H4 (cell line): ENCODE data around the gene TRAK1. TPM values are rescaled to one million over a fixed set of nuclear protein-coding genes. Genes with fewer than 3 reads are reported as not detected.

Experiments
- DNase-seq: peaks from one replicate; pipeline ENCODE4 v3.0.0-alpha.2; 2015; ENCODE audit warnings: low spot score
- total RNA-seq: library from RNA; depleted of rRNA; stranded (reverse); fragments of >200 nt; shearing (Covaris generic); gene quantifications from 2 replicates; pipeline ENCODE4 v1.2.3, GENCODE V29; 2014

The TRAK1 gene
- total RNA-seq, 1 experiment from 2014 or later, result 4.3 TPM

DNA sequence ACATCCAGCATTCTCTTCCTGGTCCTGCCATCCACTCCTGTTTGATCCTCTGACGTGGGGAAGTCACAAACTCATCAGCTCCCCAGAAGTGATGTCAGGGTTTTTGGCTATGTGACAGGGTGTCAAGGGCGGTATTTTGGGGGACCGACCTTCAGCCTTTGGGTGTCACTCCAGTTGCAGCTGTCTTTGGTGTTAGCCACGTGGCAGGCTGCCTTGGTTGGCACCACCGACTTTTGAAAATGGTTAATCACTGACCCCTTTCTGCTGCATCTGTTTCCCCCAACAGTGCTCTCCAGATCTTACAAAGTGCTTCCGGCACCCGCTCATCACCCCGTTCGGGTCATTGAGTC lies 86.6 kb downstream of the TRAK1 start:
- DNase-seq, result no peak

DNA sequence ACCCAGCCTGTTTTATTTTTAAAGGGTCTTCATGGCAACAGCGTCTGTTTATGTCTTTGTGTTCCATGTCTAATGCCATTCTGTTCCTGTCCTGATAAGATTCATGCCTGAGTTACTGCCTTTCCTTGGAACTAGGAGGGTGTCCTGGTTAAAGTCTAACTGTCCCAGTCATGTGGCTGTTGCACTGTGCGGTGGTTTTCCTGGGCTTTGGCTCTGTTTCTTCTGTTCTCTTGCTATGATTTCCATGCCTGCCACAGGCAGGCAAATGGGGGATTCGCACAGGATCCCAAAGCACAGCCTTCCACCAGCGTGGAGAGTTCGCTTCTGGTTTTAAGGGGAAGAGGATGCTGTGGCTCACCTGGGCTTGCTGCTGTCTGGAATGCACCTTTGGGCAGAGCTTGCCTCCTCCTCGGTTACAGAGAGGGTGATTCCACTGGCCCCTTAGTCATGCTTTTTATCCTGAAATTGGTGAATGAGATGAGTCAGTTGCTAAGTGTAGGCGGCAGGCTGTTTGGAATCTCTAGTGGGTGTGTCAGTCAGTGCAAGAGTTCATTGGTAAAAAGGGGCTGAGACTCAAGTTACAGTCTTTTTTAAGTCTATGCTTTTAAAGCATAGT lies 88.1 kb downstream of the TRAK1 start:
- peak; percentile 71 for DNase-seq

GRCh38 chr3:42180901-42181300 lies 89.7 kb downstream of the TRAK1 start:
- DNase-seq, result no peak

GRCh38 chr3:42182555-42182954 lies 91.4 kb downstream of the TRAK1 start:
- DNase-seq, result no peak

DNA sequence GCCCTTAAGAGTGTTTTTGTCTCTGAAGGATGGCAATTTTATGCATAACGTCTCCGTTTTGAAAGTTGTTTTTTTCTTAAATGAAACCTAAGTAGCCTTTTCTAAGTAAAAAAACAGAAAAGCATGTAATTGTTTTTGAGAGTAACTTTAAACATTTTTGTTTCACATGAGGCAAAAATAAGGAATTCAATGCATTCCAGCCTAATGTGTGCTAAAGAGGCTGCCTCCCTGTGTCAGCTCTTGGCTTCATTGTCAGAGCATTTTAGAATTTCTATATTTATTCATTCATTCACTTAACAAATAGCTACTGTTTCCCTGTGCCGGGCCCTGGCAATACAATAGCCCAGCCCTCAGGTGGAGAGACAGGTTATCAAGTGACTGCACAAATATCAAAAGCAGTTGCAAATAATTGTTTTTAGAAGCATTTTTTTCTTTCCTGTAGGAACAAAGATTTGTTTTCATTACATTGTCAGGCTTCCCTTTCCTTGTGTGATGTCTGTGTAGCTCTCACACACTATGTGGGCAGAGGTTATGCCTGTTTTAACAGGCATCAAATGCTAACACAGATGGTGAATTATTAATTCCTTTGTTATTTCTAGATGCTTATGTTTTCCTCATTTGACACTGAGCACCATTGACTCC lies 93.0 kb downstream of the TRAK1 start:
- DNase-seq, result no peak

DNA sequence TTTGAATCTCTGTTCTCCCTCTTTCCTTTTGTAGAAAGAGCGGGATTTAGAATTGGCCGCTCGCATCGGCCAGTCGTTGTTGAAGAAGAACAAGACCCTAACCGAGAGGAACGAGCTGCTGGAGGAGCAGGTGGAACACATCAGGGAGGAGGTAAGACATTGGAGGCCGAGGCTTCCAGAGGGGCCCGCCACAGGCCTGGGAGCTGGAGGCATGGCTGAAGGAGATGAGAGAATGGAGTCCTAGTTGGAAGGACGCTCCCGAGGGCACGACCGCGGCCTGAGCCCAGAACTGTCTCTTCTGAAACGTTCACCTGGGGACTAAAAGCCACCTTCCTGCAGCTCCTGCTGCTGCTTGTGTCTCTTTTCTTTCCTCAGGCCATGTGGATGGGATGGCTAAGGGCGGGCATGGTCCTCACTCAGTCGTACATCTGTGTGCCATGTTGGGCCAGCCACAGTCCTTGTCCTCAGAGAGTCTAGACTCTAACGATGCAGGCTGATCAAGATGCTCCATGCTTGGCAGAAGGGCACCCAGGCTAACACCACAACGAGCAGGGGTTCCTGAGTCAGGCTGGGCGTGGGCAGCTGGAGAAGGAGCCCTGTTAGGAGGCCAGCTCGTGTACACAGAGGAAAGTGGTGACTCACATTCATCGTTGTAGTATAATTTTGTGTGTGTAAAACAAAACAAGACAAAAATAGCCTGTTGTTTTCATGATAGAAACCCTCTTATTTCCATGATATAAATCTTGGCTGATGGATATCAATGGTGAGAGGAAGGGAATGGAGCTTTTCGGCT lies 93.7 kb downstream of the TRAK1 start:
- no peak for DNase-seq

DNA sequence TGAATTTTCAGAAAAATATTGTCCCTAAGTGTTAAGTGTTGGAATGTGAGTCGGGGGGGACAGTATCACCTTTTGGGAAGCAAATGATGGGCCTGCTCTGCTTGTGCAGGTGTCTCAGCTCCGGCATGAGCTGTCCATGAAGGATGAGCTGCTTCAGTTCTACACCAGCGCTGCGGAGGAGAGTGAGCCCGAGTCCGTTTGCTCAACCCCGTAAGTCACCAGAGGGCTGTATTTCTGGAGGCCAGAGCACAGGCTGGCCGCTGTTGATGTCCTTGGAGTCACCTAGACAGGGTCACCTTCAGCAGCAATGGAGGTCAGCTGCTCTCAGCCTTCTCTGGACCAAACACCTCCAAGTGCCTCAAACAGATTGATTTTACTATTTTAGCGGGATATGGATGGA lies 96.8 kb downstream of the TRAK1 start:
- no peak for DNase-seq

GRCh38 chr3:42188376-42188775 lies 97.2 kb downstream of the TRAK1 start:
- DNase-seq, result no peak

- no peak for DNase-seq
Measured at GRCh38 chr3:42189001-42189460, 97.9 kb downstream of the TRAK1 start.

- no peak for DNase-seq
Measured at GRCh38 chr3:42189736-42190135, 98.6 kb downstream of the TRAK1 start.

DNA sequence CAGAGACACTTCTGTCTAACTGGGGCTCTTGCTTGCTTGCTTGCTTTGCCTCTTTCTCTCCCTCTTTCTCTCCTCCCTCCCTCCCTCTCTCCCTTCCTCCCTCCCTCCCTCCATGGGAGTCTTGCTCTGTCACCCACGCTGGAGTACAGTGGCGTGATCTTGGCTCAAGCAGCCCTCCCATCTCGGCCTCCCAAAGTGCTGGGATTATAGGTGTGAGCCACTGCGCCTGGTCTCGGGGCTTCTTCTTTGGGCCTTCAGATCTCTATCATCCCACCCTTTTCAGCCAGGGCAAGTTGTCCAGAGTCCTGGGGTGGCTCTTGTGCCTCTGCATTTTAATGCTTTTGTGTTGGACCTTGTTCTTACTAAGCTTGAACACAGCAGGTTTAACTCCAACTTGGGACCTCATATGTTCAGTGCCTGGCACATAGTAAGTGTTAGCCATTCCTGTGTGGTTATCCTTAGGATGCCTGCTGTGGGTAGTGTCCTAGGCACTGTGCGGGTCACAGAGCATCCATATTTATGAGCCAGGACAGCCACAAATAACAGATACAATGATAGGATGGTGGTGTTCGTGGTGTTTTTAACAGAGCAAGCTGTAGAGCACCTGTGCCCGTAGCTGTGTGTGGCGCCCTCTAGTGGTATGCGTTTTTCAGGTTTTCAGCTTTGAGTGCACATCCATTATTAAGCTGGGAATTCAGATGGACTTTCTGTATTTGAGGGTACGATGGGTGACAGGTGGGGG lies 99.7 kb downstream of the TRAK1 start:
- peak; percentile 32 for DNase-seq

DNA sequence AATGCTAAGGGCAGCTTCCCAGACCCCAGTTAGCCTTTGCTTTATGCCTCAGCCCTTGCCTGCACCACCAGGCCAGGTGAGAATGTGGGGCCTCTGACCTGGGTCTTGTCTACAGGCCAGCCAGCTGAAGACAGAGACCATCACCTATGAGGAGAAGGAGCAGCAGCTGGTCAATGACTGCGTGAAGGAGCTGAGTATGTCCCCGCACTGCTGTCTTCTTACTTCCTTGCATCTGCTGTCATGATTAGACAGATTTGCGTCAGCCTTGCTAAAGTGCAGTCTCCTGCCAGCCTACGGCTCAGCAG lies 100.2 kb downstream of the TRAK1 start:
- DNase-seq, result no peak

DNA sequence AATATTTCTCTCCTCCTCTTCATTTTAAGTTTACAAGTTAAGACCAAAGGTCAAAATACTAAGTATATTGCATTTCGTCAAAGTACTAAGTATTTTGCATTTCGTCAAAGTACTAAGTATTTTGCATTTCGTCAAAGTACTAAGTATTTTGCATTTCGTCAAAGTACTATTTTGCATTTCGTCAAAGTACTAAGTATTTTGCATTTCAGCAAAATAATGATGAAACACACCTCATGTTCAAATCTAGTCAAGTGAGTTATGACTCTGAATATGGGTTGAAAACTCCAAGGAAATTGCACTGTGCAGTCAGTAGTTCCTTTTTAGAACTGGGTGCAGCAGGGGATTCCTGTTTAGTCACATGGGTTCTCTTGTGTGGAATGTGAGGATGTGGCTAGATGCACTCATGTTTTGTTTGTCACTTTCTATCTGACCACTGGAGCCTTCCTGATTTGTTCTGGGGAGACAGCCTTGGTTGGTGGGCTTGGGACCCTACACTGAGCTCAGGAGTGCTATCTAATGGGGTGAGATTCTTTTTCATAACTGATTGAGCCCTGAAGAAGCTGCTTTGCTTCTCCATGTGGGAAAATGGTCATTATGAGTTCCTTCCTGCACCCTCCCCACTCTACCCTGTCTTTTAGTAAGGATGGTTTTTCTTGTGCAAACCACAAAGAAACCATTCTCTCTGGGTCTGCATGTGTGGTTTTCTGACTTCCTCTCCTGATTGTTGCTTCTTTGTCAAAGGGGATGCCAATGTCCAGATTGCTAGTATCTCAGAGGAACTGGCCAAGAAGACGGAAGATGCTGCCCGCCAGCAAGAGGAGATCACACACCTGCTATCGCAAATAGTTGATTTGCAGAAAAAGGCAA lies 101.4 kb downstream of the TRAK1 start:
- DNase-seq, result no peak

- no peak for DNase-seq
Measured at GRCh38 chr3:42194943-42195510, 103.9 kb downstream of the TRAK1 start.

GRCh38 chr3:42195879-42196330 lies 104.7 kb downstream of the TRAK1 start:
- no peak for DNase-seq

DNA sequence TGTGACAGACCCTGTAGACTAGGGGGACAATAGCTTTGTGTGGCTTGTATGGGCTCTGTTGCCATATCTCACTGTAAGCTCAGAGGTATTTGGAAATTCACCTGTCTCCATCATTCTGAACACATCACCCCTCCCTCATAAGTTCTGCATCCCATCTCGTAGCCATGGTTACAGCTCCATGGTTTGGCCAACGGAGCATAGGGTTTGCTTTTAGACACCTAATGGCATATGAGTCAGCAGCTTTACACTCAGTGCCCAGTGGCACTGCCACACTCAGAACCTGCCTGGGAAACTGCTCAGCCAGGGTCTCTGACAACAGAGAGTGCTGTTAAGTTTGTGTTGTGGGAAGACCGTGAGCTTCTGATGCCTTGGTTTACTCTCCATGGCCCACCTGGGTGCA lies 107.6 kb downstream of the TRAK1 start:
- DNase-seq, result no peak

GRCh38 chr3:42202217-42202865 lies 111.2 kb downstream of the TRAK1 start:
- no peak for DNase-seq

DNA sequence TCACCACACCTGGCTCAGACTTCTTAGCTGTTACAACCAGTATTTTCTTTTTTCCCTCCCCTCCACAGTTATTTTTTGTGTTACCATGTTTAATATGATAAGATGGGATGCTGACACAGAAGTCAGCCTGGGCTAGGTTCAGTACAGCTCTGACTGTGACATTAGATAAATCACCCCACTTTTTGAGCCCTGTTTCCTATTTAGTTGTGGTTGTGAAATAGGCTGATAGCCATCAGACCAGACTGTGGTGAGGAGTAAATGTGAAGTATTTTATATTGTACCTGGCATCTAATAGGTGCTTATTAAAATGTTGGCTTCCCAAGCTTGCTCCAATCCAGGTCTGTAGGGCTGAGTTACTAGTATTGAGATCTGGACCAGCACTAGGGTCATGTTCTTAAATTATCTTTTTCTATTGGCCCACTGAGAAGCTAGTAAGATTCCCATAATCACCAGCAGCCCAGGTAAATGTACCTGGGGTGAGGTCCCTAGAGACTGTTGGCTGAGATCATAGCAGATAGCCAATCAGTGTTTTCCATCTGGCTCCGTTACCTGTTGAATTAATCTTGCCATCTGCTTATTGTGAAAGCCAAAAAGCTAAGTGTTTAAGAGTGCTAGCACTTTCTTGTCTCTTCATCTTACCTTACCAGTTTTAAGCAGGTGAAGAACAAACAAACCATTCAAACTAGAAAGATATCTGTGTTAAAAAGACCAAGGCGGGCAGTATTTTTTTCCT lies 113.9 kb downstream of the TRAK1 start:
- no peak for DNase-seq

GRCh38 chr3:42205800-42206514 lies 114.8 kb downstream of the TRAK1 start:
- DNase-seq, result no peak
